Naive thymus-derived CD8-positive, alpha-beta T cell (primary cell): Measurements from ENCODE around the gene DBT. TPM values are rescaled to one million over a fixed set of nuclear protein-coding genes. Genes with fewer than 3 reads are reported as not detected.
"Not testable (repeated sequence)": the region's sequence is repeated elsewhere in the genome, so short reads cannot be mapped to it uniquely, and the experiment has no call there.

ENCODE experiments used
- ATAC-seq, 2 donors: fragments of 150-1000 bp; cut with Tn5 transposase in 1 of 2; sonication (Bioruptor Pico), chemical (Tn5 transposase) in 1 of 2; 1 replicate in 1 of 2; 2 replicates in 1 of 2; pipeline ENCODE4 v1.10.0; 2021; ENCODE audit warnings: mild to moderate bottlenecking in 2 of 2, moderate library complexity in 2 of 2
- POLR2A ChIA-PET: fragments of 350-600 bp; sonication (Branson Sonifier 250); formaldehyde crosslinking; loops from one replicate; lab custom pipeline; 2021; ENCODE audit warnings: antibody characterized with exemption; lab: Charles Lee
- DNase-seq, 10 donors: peaks; one replicate each; pipeline versions ENCODE4 v3.0.0 to v3.0.0-alpha.2; 2020 to 2022
- H3K27ac Mint-ChIP-seq, 10 donors: one replicate each; pipeline ENCODE4 v1.8.0; 2020 to 2022; ENCODE audit warnings: mild to moderate bottlenecking in 10 of 10, mixed read lengths in 10 of 10, moderate library complexity in 4 of 10, inconsistent platforms in 1 of 10
- H3K27me3 Mint-ChIP-seq, 5 donors: one replicate each; pipeline ENCODE4 v1.8.0; 2021 to 2022; ENCODE audit warnings: mixed read lengths in 5 of 5
- H3K36me3 Mint-ChIP-seq, 3 donors: one replicate each; pipeline ENCODE4 v1.8.0; 2020 to 2022; ENCODE audit warnings: mixed read lengths in 3 of 3, mild to moderate bottlenecking in 2 of 3, inconsistent platforms in 1 of 3
- H3K4me1 Mint-ChIP-seq, 4 donors: one replicate each; pipeline ENCODE4 v1.8.0; 2021 to 2022; ENCODE audit warnings: mixed read lengths in 4 of 4
- H3K4me3 Mint-ChIP-seq, 10 donors: one replicate each; pipeline ENCODE4 v1.8.0; 2020 to 2022; ENCODE audit warnings: mild to moderate bottlenecking in 10 of 10, mixed read lengths in 10 of 10, moderate library complexity in 6 of 10, inconsistent platforms in 1 of 10
- H3K9me3 Mint-ChIP-seq, 9 donors: one replicate each; pipeline ENCODE4 v1.8.0; 2020 to 2022; ENCODE audit warnings: mixed read lengths in 9 of 9, mild to moderate bottlenecking in 3 of 9, inconsistent platforms in 1 of 9, moderate library complexity in 1 of 9
- polyA plus RNA-seq, 3 donors: library from polyadenylated mRNA; unstranded; fragments of 300-500 nt; fragmentation: Illumina TruSeq; gene quantifications; one replicate each; pipeline ENCODE4 v1.2.3, GENCODE V29; 2021
- total RNA-seq, 8 experiments: library from RNA in 2 of 8; stranded (reverse) in 2 of 8; gene quantifications; one replicate each; pipeline ENCODE4 v1.2.3 and lab custom pipeline; 2021 to 2026

Gene DBT
- total RNA-seq, result 10 to 100 TPM; 16.2 to 16.5 TPM
- polyA plus RNA-seq, result 1 to 10 TPM; 5.2 to 7.2 (median 6.3) TPM
- 20.2 to 36.6 (median 32.0) reads per million in 6 experiments for total RNA-seq (lab: John Stamatoyannopoulos, UW)

GRCh38 chr1:100249537-100250257 lies at the start of gene DBT:
Gene DBT, minus strand, starts transcription at chr1:100249834. Its CDS starts 14 bp downstream, at chr1:100249820.
- POLR2A ChIA-PET, result interaction anchor here (0.7 to 1.5 kb wide), 7 partner anchors 16 to 278 kb away, joined by 3 to 24 read pairs (median 3); partner anchors contain the start of genes CDC14A and RTCA
- peak within 1 kb of the TSS in 2 of 10 donors; percentile 16 to 71 for H3K27ac Mint-ChIP-seq

GRCh38 chr1:100298512-100298911 lies 48.9 kb upstream of the DBT start:
- peaks cover 0 to 5% (median 3%) of the 10 kb centered on the region in 3 donors for H3K36me3 Mint-ChIP-seq
- peak overlapping the region in 2 of 10 donors; percentile 0 to 9 for H3K27ac Mint-ChIP-seq
- no peak overlapping the region for H3K4me3 Mint-ChIP-seq
- no peaks in the 10 kb centered on the region for H3K9me3 Mint-ChIP-seq
- ATAC-seq, result no peak
- H3K4me1 Mint-ChIP-seq, result peaks cover 0 to 2% (median under 1%) of the 10 kb centered on the region in 4 donors
- no peak for DNase-seq
- H3K27me3 Mint-ChIP-seq, result no peaks in the 10 kb centered on the region
- POLR2A ChIA-PET, result no interaction called here

More at GRCh38 chr1:100249537-100250257, at the start of gene DBT:
- ATAC-seq (peak; percentile 99 to 100), DNase-seq (peak; percentile 75 to 95 (median 89))
- H3K27me3 Mint-ChIP-seq, result no peaks in the 10 kb centered on the region
- H3K4me1 Mint-ChIP-seq, result peaks cover 9 to 29% (median 17%) of the 10 kb centered on the region in 4 donors
- peaks cover 0 to 4% (median 0%) of the 10 kb centered on the region in 3 donors for H3K36me3 Mint-ChIP-seq
- H3K9me3 Mint-ChIP-seq, result no peaks in the 10 kb centered on the region
- no peak within 1 kb of the TSS for H3K4me3 Mint-ChIP-seq

- H3K36me3 Mint-ChIP-seq, result peaks cover 0 to 17% (median 5%) of the 10 kb centered on the region in 3 donors
- H3K9me3 Mint-ChIP-seq, H3K4me3 Mint-ChIP-seq, ATAC-seq, DNase-seq, POLR2A ChIA-PET, H3K27me3 Mint-ChIP-seq, H3K4me1 Mint-ChIP-seq: not testable (repeated sequence)
- peak overlapping the region in 1 of 10 donors; percentile 11 for H3K27ac Mint-ChIP-seq
Measured at GRCh38 chr1:100296997-100297396, 47.4 kb upstream of the DBT start.

GRCh38 chr1:100296140-100296539 lies 46.5 kb upstream of the DBT start:
- Mint-ChIP-seq H3K9me3 (no peaks in the 10 kb centered on the region), H3K36me3 (peaks cover 0 to 24% (median 5%) of the 10 kb centered on the region in 3 donors), H3K4me1 (peaks cover 0 to 1% (median 0%) of the 10 kb centered on the region in 4 donors), H3K27me3 (no peaks in the 10 kb centered on the region), H3K4me3 (no peak overlapping the region), H3K27ac (no peak overlapping the region)
- DNase-seq (no peak), ATAC-seq (no peak)
- POLR2A ChIA-PET, result no interaction called here

- POLR2A ChIA-PET, result interaction anchor here (0.6 to 1.5 kb wide), 3 partner anchors 59 to 166 kb away, joined by 4 to 6 read pairs (median 5); no protein-coding TSS in a partner anchor
- Mint-ChIP-seq H3K4me1 (no peaks in the 10 kb centered on the region), H3K36me3 (peaks cover 0 to 54% (median 5%) of the 10 kb centered on the region in 3 donors), H3K9me3 (no peaks in the 10 kb centered on the region), H3K4me3 (no peak overlapping the region), H3K27me3 (no peaks in the 10 kb centered on the region), H3K27ac (peak overlapping the region in 6 of 10 donors; percentile 0 to 81 (median 40))
- ATAC-seq, result no peak
- no peak for DNase-seq
Measured at GRCh38 chr1:100292711-100293110, 43.1 kb upstream of the DBT start.

- no peak overlapping the region for H3K4me3 Mint-ChIP-seq
- no peaks in the 10 kb centered on the region for H3K9me3 Mint-ChIP-seq
- peaks cover 4 to 76% (median 6%) of the 10 kb centered on the region in 3 donors for H3K36me3 Mint-ChIP-seq
- H3K4me1 Mint-ChIP-seq, result peaks cover 0 to 1% (median 0%) of the 10 kb centered on the region in 4 donors
- POLR2A ChIA-PET, result no interaction called here
- DNase-seq, result no peak
- no peak for ATAC-seq
- no peaks in the 10 kb centered on the region for H3K27me3 Mint-ChIP-seq
- H3K27ac Mint-ChIP-seq, result peak overlapping the region in 7 of 10 donors; percentile 9 to 74 (median 37)
Measured at GRCh38 chr1:100290291-100290690, 40.7 kb upstream of the DBT start.

GRCh38 chr1:100287162-100287561 lies 37.5 kb upstream of the DBT start:
- DNase-seq, result no peak
- Mint-ChIP-seq H3K36me3 (peaks cover 4 to 86% (median 6%) of the 10 kb centered on the region in 3 donors), H3K27me3 (no peaks in the 10 kb centered on the region), H3K4me3 (no peak overlapping the region), H3K4me1 (peaks cover 0 to 1% (median 0%) of the 10 kb centered on the region in 4 donors), H3K27ac (no peak overlapping the region), H3K9me3 (no peaks in the 10 kb centered on the region)
- ATAC-seq, result no peak
- POLR2A ChIA-PET, result interaction anchor here (0.6 kb wide), 1 partner anchor 49 kb away, joined by 5 read pairs; no protein-coding TSS in a partner anchor

- Mint-ChIP-seq H3K27ac (peak overlapping the region in 1 of 10 donors; percentile 60), H3K4me1 (peaks cover 4 to 15% (median 4%) of the 10 kb centered on the region in 4 donors), H3K4me3 (no peak overlapping the region), H3K9me3 (no peaks in the 10 kb centered on the region), H3K27me3 (no peaks in the 10 kb centered on the region), H3K36me3 (peaks cover 4 to 86% (median 18%) of the 10 kb centered on the region in 3 donors)
- DNase-seq (no peak), ATAC-seq (no peak)
- POLR2A ChIA-PET, result no interaction called here
Measured at GRCh38 chr1:100284591-100284990, 35.0 kb upstream of the DBT start.

- H3K36me3 Mint-ChIP-seq, result peaks cover 11 to 89% (median 20%) of the 10 kb centered on the region in 3 donors
- no peak overlapping the region for H3K4me3 Mint-ChIP-seq
- H3K4me1 Mint-ChIP-seq, result peaks cover 8 to 28% (median 19%) of the 10 kb centered on the region in 4 donors
- POLR2A ChIA-PET, result no interaction called here
- H3K9me3 Mint-ChIP-seq, result no peaks in the 10 kb centered on the region
- ATAC-seq (no peak), DNase-seq (no peak)
- H3K27ac Mint-ChIP-seq, result peak overlapping the region; percentile 0 to 77 (median 16)
- H3K27me3 Mint-ChIP-seq, result no peaks in the 10 kb centered on the region
Measured at GRCh38 chr1:100279954-100280682, 30.5 kb upstream of the DBT start.

GRCh38 chr1:100279358-100279923 lies 29.8 kb upstream of the DBT start:
- Mint-ChIP-seq H3K27me3 (no peaks in the 10 kb centered on the region), H3K4me1 (peaks cover 8 to 28% (median 19%) of the 10 kb centered on the region in 4 donors)

GRCh38 chr1:100277866-100278265 lies 28.2 kb upstream of the DBT start:
- ATAC-seq (peak; percentile 47 to 60), DNase-seq (peak in 4 of 10 donors; percentile 4 to 31 (median 22))
- Mint-ChIP-seq H3K27me3 (no peaks in the 10 kb centered on the region), H3K27ac (peak overlapping the region in 5 of 10 donors; percentile 7 to 51 (median 22)), H3K4me3 (no peak overlapping the region), H3K9me3 (no peaks in the 10 kb centered on the region), H3K36me3 (peaks cover 11 to 91% (median 28%) of the 10 kb centered on the region in 3 donors), H3K4me1 (peaks cover 11 to 28% (median 24%) of the 10 kb centered on the region in 4 donors)
- POLR2A ChIA-PET, result interaction anchor here (0.5 kb wide), 1 partner anchor 8 kb away, joined by 3 read pairs; no protein-coding TSS in a partner anchor

More at GRCh38 chr1:100279358-100279923, 29.8 kb upstream of the DBT start:
- H3K27ac Mint-ChIP-seq, result peak overlapping the region; percentile 2 to 72 (median 26)
- H3K9me3 Mint-ChIP-seq, result no peaks in the 10 kb centered on the region
- ATAC-seq, result no peak
- POLR2A ChIA-PET, result interaction anchor here (0.6 kb wide), 1 partner anchor 42 kb away, joined by 7 read pairs; no protein-coding TSS in a partner anchor
- H3K4me3 Mint-ChIP-seq, result no peak overlapping the region
- DNase-seq, result no peak
- H3K36me3 Mint-ChIP-seq, result peaks cover 11 to 90% (median 23%) of the 10 kb centered on the region in 3 donors

- Mint-ChIP-seq H3K36me3 (peaks cover 8 to 48% (median 27%) of the 10 kb centered on the region in 3 donors), H3K4me3 (peak overlapping the region; percentile 66 to 100 (median 100)), H3K27me3 (no peaks in the 10 kb centered on the region), H3K4me1 (peaks cover 30 to 71% (median 65%) of the 10 kb centered on the region in 4 donors), H3K27ac (peak overlapping the region in 6 of 10 donors; percentile 11 to 98 (median 50)), H3K9me3 (no peaks in the 10 kb centered on the region)
- POLR2A ChIA-PET, result interaction anchor here (1.2 kb wide), 1 partner anchor 19 kb away, joined by 5 read pairs; the partner anchor contains the start of gene DBT
- ATAC-seq, result no peak
- no peak for DNase-seq
Measured at GRCh38 chr1:100268202-100268601, 18.6 kb upstream of the DBT start.
